HG02840 (cell line): ENCODE results near the gene TM9SF4.
"Not testable (repeated sequence)": the region's sequence is repeated elsewhere in the genome, so short reads cannot be mapped to it uniquely, and the experiment has no call there.

Experiments used
- ATAC-seq: cut with Tn5 transposase; IDR thresholded peaks from one replicate; pipeline ENCODE4 v1.9.1; 2021; ENCODE audit warnings: mild to moderate bottlenecking, moderate library complexity, moderate number of reproducible peaks; ENCODE audit not compliant: unreplicated experiment, low FRiP score

TM9SF4 gene

DNA sequence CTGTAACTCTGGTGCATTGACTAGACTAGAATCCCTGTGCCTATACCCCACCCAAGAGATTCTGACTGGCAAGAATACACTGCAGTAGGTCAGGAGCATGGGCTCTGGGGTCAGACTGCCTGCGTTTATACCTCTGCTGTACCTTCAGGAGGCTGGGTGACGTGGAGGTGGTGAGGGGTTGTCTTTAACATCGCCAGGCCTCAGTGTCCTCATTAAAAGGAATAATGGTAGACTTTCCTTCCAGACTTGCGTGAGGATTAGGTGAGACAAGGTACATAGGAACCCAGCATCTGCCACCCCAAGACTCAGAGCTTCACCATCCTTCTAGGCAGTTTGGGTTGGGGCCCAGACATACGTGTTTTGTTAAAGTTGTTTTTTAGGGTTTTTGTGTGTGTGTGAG is 44.3 kb downstream of the TM9SF4 start:
- ATAC-seq, result no peak

DNA sequence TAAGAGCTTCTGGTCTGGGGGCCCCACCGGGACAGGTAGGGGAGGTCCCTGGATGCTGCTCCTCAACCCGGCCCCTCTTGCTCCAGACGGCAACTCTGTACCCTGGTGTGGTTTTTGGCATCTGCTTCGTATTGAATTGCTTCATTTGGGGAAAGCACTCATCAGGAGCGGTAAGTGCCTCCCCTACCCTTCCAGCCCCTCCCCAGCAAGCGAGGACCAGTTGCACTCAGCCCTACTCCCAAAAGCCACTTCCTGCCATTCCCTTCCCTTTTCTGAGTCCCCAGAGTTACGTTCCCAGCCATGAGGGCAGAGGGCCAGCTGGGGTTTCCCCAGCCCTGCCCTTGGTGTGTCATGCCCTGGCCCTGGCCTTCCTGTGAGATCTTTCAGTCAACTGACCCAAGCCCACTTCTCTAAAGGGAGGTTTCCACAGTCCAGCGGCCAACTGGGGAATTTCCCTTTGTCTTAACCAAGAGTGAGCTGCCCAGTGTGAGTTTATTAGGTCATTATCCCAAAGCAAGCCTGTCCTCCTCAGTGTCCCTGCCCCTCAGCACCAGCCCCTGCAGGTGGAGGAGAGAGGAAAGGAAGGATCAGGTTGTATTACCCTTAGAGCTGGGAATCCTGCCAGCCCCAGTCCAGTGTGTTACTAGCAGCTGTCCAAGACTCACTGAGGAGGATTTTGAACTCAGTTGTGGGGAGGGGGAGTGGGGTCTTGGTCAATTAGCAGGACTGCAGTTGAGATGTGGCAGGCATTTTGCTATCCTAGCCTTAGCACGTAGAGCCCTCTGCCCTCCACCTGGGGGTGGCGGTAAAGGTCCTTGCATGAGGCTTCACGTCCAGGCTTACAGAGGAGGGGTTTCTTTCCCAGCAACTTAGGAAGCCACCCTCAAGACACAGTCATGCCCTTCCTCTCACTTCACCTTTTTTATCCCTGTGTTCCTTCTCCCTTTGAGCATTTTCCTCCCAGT is 45.8 kb downstream of the TM9SF4 start:
- no peak for ATAC-seq

DNA sequence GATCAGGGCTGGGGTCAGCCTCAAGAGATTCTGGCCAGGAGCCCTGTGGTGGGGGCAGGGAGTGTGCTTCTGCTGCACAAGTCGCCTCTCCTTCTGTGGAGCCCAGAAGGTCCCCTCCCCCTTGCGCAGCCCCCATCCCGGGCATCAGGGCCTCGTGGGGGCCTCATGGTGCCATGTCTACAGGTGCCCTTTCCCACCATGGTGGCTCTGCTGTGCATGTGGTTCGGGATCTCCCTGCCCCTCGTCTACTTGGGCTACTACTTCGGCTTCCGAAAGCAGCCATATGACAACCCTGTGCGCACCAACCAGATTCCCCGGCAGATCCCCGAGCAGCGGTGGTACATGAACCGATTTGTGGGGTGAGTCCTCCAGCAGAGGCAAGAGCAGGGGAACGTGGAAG is 48.1 kb downstream of the TM9SF4 start:
- no peak for ATAC-seq

DNA sequence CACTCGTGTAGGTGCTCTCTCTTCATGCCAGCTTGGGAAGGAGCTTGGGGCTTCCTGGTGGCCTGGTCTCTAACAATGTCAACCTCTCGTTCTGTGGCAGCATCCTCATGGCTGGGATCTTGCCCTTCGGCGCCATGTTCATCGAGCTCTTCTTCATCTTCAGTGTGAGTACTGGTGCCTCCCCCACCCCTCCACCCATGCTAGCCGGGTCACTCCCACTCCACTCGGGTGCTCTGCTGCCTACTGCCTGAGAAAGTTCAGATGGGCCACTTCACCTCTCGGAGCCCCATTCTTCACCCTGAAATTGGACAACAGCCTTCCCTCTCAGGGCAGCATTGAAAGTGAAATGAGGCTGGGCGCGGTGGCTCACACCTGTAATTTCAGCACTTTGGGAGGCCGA is 48.8 kb downstream of the TM9SF4 start:
- no peak for ATAC-seq

DNA sequence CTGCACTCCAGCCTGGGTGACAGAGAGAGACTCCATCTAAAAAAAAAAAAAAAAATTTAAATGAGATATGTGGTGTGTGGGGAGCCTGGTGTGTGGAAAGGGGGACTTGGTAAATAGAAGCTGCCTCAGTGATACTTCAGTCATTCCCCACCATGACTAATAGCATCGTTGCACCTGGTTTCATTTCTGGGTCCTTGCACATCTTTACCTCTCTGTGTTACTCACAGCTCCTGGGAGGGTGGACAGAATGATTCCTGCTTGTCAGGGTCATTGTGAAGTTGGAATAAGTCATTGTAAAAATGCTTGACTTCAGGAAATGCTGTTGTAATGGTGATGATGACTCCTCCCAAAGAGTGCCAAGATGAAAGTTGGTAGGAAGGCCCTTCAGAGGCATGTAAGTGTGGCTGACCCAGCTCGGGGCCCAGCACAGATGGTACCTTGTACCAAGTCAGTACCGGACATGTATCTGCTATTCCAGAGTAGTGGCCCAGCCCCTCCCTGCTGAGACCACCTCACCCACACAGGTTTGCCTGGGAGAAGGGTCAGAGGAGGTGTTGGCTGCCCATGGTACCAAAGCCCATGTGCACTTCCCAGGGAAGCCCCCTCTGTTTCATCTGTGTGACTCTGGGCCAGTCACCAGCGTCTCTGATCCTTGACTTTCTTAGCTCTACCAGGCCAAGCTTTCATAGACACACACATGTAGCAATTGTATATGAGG is 49.6 kb downstream of the TM9SF4 start:
- ATAC-seq, result no peak

DNA sequence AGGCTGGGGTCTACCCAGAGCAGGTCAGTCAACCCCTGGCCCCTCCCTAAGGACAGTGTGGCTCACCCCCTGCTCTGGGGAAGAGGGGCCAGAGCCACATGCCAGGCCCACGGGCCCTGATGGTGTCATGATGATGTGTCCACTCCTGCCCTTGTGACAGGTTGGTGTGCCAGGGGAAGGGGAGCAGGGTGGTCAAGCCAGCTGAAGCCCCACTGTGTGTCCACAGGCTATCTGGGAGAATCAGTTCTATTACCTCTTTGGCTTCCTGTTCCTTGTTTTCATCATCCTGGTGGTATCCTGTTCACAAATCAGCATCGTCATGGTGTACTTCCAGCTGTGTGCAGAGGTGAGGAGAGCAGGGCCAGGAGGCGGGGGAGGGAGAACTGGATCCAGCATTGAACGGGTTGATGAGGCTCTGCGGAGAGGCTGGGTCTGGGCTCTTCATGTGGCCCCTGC is 50.3 kb downstream of the TM9SF4 start:
- no peak for ATAC-seq

DNA sequence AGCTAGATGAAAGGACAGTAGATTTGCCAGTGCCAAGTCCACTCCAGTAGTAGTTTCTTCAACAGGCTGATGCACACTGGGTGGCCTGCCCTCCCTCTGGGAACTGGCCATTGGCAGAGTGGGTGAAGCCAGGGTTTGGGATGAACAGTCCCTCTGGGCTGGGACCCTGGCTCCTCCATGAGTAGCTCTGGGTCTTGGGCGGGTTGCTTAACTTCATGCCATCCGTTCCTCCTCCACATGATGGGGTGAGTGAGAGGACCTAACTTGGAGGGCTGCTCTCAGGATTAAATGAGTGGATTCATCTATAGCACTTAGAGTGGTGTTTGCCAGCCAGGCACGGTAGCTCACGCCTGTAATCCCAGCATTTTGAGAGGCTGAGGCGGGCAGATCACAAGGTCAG is 50.8 kb downstream of the TM9SF4 start:
- ATAC-seq, result no peak

DNA sequence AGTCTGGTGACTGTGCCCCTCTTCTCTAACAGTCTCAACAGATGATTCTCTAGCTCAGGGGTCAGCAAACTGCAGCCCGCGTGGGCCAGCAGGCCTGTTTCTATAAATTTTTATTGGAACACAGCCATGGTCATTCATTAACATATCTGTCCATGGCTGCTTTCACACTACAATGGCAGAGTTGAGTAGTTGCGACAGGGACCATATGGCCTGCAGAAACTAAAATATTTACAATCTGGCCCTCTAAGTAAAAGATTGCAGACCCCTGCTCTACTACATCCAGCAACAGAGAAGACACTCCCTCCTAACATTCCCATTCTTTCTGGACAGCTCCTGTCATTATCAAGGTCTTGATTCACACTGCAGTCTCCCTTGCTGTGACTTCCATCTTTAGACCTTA is 52.8 kb downstream of the TM9SF4 start:
- no peak for ATAC-seq

DNA sequence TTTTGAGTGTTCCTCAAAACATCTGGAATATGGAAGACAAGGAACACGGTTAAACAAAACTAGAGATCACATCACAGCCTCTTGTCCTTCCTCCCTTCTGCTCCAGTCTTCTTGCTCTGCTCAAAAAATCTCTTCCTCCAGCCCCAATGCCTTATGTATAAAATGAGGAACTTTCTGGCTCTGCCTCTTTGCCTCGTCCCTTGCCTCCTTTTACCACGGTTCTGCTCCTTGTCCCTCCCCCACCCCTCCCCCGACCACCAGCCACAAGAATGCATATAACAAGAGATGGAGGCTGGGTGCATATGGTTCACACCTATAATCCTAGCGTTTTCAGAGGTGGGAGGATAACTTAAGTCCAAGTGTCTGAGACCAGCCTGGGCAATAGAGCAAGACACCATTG is 54.4 kb downstream of the TM9SF4 start:
- no peak for ATAC-seq

DNA sequence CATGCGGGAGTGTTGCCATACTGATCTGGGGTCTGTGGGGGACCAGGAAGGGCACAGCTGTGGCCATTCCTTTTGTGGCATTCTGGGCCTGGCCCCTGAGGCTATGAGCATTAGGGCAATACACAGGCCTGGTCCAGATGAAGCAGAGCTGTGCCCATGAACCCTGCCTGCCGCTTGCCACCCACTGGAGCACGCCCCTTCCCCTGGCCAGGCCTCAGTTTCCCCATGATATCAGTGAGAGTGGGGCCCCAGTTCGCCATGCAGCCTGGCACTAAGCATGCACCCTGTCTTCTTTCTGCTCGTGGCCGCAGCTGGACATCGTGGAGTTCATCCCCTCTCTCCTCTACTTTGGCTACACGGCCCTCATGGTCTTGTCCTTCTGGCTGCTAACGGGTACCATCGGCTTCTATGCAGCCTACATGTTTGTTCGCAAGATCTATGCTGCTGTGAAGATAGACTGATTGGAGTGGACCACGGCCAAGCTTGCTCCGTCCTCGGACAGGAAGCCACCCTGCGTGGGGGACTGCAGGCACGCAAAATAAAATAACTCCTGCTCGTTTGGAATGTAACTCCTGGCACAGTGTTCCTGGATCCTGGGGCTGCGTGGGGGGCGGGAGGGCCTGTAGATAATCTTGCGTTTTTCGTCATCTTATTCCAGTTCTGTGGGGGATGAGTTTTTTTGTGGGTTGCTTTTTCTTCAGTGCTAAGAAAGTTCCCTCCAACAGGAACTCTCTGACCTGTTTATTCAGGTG is 55.6 kb downstream of the TM9SF4 start:
- ATAC-seq, result no peak

DNA sequence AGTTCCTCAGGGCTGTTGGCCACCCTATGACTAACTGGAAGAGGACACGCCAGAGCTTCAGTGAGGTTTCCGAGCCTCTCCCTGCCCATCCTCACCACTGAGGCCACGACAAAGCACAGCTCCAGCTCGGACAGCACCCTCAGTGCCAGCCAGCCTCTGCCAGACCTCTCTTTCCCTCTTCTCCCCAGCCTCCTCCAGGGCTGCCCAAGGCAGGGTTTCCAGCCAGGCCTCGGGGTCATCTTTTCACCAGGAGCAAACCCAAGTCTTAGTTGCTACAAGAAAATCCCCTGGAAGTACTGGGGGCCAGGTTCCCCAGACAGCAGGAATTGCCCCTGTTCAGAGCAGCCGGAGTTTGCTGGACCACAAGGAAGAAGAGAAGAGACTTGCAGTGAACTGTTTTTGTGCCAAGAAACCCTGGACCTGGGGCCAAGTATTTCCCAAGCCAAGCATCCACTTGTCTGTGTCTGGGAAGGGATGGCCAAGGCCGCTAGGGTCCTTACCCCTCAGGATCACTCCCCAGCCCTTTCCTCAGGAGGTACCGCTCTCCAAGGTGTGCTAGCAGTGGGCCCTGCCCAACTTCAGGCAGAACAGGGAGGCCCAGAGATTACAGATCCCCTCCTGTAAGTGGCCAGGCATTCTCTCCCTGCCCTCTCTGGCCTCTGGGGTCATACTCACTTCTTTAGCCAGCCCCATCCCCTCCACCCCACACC is 56.5 kb downstream of the TM9SF4 start:
- no peak for ATAC-seq

DNA sequence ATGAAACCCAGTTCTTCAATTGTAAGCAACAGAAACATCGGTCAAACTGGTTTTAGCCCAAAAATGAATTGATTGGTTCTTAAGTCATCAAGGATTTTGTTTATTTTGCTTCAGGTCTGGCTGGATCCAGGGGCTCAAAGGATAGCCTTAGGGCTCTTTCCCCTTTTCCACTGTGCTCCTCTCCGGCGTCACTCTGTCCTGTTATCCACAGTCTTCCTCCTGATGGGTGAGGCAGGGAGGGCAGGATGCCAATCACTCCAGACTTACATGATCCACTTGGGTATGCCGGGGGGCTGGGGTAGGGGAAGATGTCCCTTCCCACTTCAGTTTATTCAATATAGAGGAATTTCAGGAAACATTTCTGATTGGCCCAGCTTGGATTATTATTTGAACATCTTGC is 58.0 kb downstream of the TM9SF4 start:
- no peak for ATAC-seq

DNA sequence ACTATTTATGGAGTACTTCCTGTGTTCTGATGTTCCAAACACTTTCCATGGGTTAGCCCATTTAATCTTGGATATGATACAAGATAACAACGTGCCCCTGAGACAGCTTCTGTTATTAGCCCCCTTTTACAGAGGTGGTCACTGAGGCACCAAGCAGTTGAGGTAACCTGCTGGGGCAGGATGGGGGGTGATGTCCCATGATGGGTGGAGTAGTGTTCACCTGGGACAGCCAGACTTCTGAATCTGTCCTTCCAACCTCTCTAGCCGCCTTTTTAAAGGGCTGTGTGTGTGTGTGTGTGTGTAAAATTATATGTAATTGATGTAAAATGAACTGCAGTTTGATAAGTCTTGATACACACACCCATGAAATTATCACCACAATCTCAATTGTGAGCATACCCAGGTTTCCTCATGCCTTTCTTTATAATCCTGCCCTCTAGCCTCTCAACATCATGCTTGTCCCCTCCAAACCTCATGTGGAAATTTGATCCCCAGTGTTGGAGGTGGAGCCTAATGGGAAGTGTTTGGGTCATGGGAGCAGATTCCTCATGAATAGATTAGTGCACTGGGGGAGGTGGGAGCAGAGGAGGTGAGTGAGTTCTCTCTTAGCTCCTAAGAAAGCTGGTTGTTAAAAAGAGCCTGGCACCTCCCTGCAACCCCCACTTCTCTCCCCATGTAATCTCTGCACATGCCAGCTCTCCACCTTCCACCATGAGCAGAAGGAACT is 58.8 kb downstream of the TM9SF4 start:
- ATAC-seq, result no peak

DNA sequence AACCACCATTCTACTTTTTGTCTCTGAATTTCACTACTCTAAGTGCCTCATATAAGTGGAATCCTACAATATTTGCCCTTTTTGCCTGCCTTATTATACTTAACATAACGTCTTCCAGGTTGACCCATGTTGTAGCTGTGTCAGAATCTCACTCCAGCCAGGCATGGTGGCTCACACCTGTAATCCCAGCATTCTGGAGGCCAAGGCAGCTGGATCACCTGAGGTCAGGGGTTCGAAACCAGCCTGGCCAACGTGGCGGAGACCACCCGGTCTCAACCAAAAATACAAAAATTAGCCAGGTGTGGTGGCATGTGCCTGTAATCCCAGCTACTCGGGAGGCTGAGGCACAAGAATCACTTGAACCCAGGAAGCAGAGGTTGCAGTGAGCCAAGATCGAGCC is 68.2 kb downstream of the TM9SF4 start:
- not testable (repeated sequence) for ATAC-seq

DNA sequence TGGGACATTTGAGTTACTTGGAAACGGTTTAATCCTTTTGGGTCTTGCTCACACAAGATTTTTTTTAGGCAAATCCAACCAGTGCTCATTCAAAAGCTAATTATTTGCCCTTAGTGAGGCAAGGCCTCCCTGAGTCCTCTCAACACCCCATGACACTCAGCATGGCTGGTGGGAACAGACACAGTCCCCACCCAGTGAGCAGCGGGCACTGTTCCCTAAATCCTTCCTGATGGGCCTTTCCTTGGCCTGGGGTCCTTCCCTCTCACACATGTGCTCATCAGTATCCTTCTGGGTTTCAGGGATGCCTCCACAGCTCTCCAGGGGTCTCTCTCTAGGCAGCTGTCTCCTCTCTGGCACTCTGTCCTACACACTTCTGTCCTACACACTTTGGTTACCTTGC is 70.0 kb downstream of the TM9SF4 start:
- no peak for ATAC-seq

DNA sequence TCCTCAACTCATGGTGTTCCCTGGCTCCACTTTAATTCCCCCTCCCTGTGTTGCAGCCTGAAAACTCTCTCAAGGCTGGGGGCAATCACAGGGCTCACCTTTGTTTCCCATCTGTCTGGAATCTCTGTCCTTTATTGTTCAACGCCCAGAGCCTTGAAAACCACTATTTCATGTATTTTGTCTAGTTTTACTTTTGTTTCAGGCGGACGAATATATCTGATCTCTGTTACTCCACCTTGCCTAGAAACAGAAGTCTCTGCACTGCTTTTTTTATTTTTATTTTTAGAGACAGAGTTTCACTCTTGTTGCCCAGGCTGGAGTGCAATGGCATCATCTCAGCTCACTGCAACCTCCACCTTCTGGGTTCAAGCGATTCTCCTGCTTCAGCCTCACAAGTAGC is 70.4 kb downstream of the TM9SF4 start:
- ATAC-seq, result no peak

DNA sequence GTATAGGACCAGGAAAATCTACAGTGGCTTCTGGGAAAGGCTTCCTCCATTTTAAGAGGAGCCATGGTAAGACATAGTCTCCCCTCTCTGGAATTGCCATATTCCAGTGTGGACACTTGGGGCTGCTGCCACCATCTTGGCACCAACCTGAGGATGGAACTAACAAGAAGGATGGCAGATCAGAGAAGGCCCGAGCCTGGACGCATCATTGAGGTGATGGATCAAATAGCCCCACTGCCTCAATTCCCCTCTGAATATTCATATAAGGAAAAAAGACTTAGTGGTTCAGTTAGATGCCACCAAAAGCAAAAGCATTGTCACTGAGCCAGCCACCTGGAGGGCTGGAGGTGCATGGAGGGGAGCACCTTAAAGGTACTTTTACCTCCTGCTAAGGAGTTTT is 72.1 kb downstream of the TM9SF4 start:
- ATAC-seq, result no peak

DNA sequence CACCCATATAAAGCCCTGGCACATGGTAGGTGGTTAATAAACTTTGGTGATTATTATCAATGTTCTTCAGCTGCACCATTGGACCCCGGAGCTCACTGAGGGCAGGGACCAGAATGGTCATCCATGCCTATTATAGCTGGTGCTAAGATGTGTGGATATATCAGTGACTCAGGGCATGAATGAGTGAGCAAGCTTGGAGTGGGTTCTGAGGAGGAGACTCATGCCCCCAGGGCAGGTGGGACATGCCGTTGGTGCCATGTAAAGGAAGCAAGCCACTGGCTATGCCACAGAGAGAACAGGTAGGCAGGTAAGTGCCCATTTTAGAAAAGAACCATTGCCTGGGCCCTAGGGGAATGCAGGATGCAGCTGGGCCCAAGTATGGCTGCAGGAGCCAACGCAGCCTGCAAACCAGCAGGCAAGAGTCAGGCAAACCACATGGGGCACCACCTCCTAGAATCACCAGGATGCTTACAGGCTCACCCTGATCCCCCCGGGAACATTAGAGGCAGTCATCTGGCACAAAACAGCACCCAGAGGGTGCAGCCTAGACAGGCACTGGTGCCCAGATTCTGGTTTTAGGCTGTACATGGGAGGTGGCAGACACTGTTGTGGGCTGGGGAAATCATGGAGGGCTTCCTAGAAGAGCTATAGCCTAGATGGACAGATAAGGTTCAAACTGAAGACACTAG is 74.6 kb downstream of the TM9SF4 start:
- ATAC-seq, result no peak

DNA sequence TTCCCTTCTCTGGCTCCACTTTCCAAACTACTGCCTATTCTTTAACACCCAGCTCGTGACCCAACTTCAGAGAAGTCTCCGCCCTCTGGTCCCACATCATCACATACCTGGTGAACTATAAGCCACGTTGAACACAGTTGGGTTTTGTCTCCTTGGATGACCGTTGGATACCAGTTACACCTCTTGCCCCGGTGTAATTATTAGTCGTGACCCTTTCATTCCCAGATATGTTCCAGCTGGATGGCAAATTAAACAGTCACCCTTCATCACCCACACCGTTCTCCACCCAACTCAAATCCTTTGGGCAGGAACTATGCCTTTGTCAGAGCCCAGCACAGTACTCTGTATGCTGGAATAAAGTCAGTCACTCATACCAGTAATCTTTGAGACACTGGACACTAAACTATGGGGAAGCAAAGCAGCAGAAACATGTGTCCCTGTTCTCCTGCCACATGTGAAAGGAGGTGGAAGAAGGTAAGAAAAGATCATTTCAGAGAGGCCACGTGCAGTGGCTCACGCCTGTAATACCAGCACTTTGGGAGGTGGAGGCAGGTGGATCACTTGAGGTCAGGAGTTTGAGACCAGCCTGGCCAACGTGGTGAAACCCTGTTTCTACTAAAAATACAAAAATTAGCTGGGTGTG is 75.6 kb downstream of the TM9SF4 start:
- ATAC-seq, result no peak
